ENCODE data around the gene TOR1B.

DNA sequence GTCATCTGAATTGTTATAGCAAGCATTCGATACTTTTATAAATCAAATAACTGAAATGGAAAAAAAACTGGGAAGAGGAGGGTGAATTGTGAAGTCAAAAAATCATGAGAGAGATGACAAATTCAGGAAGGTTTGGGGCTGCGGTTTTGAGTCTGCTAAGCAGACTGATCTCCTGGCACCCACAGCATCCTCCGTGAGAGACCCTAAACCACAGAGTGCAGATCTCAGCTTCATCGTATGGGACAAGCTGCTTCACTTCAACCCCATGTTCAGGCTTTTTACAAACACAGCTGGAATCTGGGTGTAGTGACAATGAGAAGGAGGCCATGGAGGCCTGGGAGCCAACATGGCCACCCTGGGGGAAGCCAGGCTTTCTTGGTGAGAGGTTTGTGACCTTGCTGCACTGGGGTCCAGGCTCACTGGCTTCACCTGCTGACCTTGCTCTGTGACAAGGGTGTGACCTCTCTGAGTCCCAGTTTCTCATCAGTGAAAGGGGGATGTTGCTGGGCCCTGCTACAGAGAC is 51.7 kb downstream of the TOR1B start:
- no peak for TF ChIP-seq EZH2 (IDR thresholded peaks at IDR 0.05; ENCODE audit: borderline replicate concordance, insufficient read depth, low read length, poor library complexity, severe bottlenecking)
- no peak for TF ChIP-seq SMC3 (conservative IDR thresholded peaks at IDR 0.05; ENCODE audit: poor library complexity)
